ENCODE results near the gene XPNPEP2.

GRCh38 chrX:129738466-129739308, at the start of gene XPNPEP2:
- TF ChIP-seq JUN (CRISPR knock-in tag; IDR thresholded peaks at IDR 0.05) (no peak), ZNF416 (CRISPR knock-in tag; IDR thresholded peaks at IDR 0.05) (no peak), ZBTB43 (CRISPR knock-in tag; IDR thresholded peaks at IDR 0.05) (no peak), CTCF (IDR thresholded peaks at IDR 0.05) (no peak), MLX (CRISPR knock-in tag; IDR thresholded peaks at IDR 0.05) (no peak), HMGXB4 (CRISPR knock-in tag; IDR thresholded peaks at IDR 0.05) (no peak), E2F4 (CRISPR knock-in tag; IDR thresholded peaks at IDR 0.05; ENCODE audit: borderline replicate concordance, low read depth) (no peak), NR2C2 (CRISPR knock-in tag; IDR thresholded peaks at IDR 0.05) (no peak), MAX (CRISPR knock-in tag; IDR thresholded peaks at IDR 0.05) (no peak)
